ENCODE measurements around the gene HCAR1.

DNA sequence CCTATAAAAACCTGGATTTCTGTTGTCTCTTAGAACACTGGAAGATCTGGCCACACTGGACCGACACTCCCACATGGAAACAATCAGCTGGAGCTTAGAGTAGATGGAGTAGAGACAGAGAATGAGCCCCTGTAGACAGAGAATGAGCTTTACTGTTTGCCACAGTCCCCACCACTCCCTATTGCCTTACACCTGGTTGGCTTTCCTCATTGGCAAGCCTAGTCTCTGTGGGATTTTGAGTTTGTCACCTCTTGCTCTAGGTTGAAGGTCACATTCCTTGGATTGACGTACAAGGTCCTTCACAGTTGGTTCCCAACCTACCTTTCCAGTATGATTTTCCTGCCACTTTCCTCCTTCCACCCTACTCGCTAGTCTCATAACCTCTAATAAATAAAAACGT, 2.0 kb upstream of the HCAR1 start:
- TF ChIP-seq, protein P1, sequence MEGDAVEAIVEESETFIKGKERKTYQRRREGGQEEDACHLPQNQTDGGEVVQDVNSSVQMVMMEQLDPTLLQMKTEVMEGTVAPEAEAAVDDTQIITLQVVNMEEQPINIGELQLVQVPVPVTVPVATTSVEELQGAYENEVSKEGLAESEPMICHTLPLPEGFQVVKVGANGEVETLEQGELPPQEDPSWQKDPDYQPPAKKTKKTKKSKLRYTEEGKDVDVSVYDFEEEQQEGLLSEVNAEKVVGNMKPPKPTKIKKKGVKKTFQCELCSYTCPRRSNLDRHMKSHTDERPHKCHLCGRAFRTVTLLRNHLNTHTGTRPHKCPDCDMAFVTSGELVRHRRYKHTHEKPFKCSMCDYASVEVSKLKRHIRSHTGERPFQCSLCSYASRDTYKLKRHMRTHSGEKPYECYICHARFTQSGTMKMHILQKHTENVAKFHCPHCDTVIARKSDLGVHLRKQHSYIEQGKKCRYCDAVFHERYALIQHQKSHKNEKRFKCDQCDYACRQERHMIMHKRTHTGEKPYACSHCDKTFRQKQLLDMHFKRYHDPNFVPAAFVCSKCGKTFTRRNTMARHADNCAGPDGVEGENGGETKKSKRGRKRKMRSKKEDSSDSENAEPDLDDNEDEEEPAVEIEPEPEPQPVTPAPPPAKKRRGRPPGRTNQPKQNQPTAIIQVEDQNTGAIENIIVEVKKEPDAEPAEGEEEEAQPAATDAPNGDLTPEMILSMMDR (IDR thresholded peaks at IDR 0.05): no peak
- TF ChIP-seq POLR2A (IDR thresholded peaks at IDR 0.05): no peak

Data from testis (tissue), 2 donors.